ENCODE data around the gene SENP7. TPM values are rescaled to one million over a fixed set of nuclear protein-coding genes. Genes with fewer than 3 reads are reported as not detected.

SENP7 gene
- total and polyA plus RNA-seq, 11 donors: 5.3 to 12.0 (median 8.2) TPM

DNA sequence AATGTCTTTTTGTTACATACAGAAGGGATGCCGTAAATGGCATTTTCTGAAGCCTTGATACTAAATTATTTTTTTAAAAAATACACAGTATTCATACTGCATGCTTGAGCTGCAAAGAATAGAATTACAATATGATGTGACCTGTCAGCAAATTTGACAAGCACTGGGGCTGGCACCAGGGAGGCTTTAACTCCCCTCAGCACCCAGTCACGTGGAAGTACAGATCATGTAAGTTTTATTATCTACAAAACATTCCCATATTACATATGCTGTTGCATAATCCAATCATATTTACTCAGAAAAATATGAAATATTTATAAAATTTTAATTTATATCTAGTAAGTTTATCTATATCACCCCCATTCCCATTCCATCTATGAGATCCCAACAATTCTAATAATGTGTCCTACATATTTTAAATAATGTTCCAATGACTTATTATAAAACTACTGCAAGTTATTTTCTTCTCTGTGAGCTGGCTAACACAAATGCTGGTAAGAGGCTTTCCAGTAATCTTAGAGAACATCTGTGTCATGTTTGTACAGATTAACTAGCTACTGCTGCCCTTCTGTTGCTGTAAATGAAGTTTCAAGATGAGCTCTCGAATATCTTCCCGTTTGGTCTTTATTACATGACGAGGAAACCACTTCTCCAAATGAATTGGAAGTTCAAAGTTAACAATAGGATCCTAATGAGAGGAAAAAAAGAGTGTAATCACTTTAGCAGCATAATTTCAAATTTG is 187.4 kb downstream of the SENP7 start:
- Histone ChIP-seq H3K4me3 (no peak overlapping the region), H3K27me3 (no peaks in the 10 kb centered on the region), H3K9me3 (no peaks in the 10 kb centered on the region), H3K27ac (no peak overlapping the region), H3K36me3 (peaks cover 0 to 63% (median 45%) of the 10 kb centered on the region in 9 donors), H3K4me1 (no peaks in the 10 kb centered on the region)
- DNase-seq (no peak), ATAC-seq (no peak)
- 66 to 74% (median 69%) methylated on average over 5 of the region's 5 CpGs for WGBS, 4 donors
- intact Hi-C loops (cut with DNase I): no loop called here
- TF ChIP-seq, protein P1, sequence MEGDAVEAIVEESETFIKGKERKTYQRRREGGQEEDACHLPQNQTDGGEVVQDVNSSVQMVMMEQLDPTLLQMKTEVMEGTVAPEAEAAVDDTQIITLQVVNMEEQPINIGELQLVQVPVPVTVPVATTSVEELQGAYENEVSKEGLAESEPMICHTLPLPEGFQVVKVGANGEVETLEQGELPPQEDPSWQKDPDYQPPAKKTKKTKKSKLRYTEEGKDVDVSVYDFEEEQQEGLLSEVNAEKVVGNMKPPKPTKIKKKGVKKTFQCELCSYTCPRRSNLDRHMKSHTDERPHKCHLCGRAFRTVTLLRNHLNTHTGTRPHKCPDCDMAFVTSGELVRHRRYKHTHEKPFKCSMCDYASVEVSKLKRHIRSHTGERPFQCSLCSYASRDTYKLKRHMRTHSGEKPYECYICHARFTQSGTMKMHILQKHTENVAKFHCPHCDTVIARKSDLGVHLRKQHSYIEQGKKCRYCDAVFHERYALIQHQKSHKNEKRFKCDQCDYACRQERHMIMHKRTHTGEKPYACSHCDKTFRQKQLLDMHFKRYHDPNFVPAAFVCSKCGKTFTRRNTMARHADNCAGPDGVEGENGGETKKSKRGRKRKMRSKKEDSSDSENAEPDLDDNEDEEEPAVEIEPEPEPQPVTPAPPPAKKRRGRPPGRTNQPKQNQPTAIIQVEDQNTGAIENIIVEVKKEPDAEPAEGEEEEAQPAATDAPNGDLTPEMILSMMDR (IDR thresholded peaks at IDR 0.05): no peak
- TF ChIP-seq POLR2A (IDR thresholded peaks at IDR 0.05): no peak

DNA sequence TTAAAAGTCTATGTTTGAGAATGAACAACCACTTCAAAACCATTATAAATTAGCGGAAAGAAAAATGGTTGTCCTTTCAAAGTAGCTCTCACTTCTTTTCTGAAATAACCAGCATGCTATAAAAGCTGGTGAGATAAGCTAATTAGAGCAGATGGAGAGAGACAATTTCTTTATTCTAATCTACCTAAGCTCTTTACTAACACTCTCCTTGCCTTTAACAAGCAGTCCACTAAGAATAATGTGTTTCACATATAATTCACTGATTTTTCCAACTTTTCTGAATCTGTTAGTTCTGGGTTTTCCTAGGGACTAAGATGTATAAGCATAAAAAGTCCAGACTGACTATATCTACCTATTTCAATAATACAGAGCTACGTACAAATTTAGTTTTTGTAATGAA is 192.5 kb downstream of the SENP7 start, which contains the start of gene IMPG2:
Gene IMPG2 (minus strand): TSS at position 101 of the 400 bp plus-strand sequence. CDS start 203 bp downstream, outside the sequence.
- intact Hi-C loops (cut with DNase I): no loop called here
- WGBS, 4 donors: 95 to 99% (median 99%) methylated on average over 2 of the region's 2 CpGs
- no peak for TF ChIP-seq POLR2A (IDR thresholded peaks at IDR 0.05)
- TF ChIP-seq, protein P1 (IDR thresholded peaks at IDR 0.05): no peak

GRCh38 chr3:101319531-101319930 is 193.5 kb downstream of the SENP7 start:
- 80 to 86% (median 83%) methylated on average over 5 of the region's 5 CpGs for WGBS, 4 donors
- TF ChIP-seq POLR2A (IDR thresholded peaks at IDR 0.05): no peak
- TF ChIP-seq, protein P1 (IDR thresholded peaks at IDR 0.05): no peak
- no peak for DNase-seq
- Histone ChIP-seq H3K4me3 (no peak overlapping the region), H3K36me3 (peaks cover 0 to 7% (median 0%) of the 10 kb centered on the region in 9 donors), H3K9me3 (no peaks in the 10 kb centered on the region), H3K27me3 (no peaks in the 10 kb centered on the region), H3K27ac (no peak overlapping the region), H3K4me1 (no peaks in the 10 kb centered on the region)
- ATAC-seq: no peak
- intact Hi-C loops (cut with DNase I): no loop called here

More for the DNA sequence above, 192.5 kb downstream of the SENP7 start, which contains the start of gene IMPG2:
- Histone ChIP-seq H3K4me1 (no peaks in the 10 kb centered on the region), H3K9me3 (no peaks in the 10 kb centered on the region), H3K4me3 (no peak within 1 kb of the TSS), H3K27me3 (no peaks in the 10 kb centered on the region), H3K27ac (no peak within 1 kb of the TSS), H3K36me3 (peaks cover 0 to 16% (median 3%) of the 10 kb centered on the region in 9 donors)
- no peak for ATAC-seq
- no peak for DNase-seq

DNA sequence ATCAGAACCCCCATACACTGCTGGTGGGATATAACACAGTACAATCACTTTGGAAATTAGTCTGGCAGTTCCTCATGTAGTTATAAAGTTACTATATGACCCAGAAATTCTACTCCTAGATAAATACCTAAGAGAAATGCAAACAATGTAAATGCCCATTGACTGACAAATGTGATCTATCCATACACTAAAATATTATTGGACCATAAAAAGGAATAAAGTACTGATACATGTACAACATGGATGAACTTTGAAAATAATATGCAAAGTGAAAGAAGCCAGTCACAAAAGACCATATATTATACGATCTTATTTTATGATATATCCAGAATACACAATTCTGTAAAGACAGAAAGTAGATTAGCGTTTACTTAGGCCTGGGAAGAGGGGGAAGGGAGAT is 200.5 kb downstream of the SENP7 start:
- no peak overlapping the region for H3K27ac ChIP-seq
- H3K27me3 ChIP-seq: no peaks in the 10 kb centered on the region
- peaks cover 0 to 18% (median 6%) of the 10 kb centered on the region in 12 donors for H3K9me3 ChIP-seq
- intact Hi-C loops (cut with DNase I): no loop called here
- DNase-seq (no peak), ATAC-seq (no peak)
- no peak overlapping the region for H3K4me3 ChIP-seq
- TF ChIP-seq, protein P1 (IDR thresholded peaks at IDR 0.05): no peak
- TF ChIP-seq POLR2A (IDR thresholded peaks at IDR 0.05): no peak
- no peaks in the 10 kb centered on the region for H3K36me3 ChIP-seq
- WGBS, 4 donors: 90 to 95% (median 93%) methylated on average over 2 of the region's 2 CpGs
- H3K4me1 ChIP-seq: peaks cover 0 to 6% (median 0%) of the 10 kb centered on the region in 12 donors

Measured in heart left ventricle (tissue), 16 donors.